ENCODE measurements around the gene TMEM88.

TMEM88 gene

GRCh38 chr17:7833795-7834541 is 20.9 kb upstream of the TMEM88 start, which contains the start of gene KDM6B:
Gene KDM6B (plus strand): TSS chr17:7834217. CDS start chr17:7845555, 11,338 bp downstream.
- DNase-seq, result peak; percentile 86

GRCh38 chr17:7834542-7834956 is 20.3 kb upstream of the TMEM88 start:
- no peak for DNase-seq

DNA sequence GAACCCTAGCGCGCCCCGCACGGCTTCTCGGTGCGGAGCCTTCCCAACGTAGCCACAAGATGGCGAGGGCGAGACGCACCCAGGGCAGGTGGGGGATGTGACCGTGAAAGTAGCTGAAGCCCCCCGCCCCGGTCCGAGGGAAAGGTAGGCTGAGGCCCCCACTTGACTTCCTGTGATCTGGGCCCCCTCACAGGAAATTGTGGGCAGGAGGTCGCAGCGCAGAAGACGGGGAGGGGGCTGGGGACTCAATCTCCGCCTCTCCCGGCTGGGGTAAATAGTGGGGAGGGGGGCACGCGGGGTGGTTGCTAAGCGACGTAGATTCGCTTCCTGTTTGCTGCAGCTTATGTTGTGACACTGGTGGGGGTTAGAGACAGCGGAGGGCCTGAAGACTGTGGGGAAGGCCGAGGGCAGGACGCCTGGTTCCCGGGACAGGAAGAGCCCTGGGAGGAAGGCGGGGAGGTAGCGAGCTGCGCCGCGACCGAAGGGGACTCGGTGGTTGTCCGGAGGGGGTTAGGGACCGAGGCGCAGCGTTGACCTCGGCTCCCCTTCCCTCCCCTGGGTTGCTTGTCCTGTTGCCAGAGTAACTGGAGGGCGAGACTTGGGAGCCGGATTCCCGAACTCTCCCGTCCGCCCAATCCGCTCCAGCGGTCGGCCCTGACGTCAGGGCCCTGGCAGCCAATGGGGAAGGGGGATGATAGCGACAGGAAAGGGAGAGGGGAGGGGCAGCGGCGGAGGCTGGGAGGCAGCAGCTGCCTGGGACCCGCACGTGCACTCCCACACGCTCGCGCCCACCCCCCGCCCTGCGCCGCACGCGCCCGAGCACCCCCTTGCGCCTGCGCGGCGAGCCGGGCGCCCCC is 19.7 kb upstream of the TMEM88 start:
- DNase-seq, result peak; percentile 96

DNA sequence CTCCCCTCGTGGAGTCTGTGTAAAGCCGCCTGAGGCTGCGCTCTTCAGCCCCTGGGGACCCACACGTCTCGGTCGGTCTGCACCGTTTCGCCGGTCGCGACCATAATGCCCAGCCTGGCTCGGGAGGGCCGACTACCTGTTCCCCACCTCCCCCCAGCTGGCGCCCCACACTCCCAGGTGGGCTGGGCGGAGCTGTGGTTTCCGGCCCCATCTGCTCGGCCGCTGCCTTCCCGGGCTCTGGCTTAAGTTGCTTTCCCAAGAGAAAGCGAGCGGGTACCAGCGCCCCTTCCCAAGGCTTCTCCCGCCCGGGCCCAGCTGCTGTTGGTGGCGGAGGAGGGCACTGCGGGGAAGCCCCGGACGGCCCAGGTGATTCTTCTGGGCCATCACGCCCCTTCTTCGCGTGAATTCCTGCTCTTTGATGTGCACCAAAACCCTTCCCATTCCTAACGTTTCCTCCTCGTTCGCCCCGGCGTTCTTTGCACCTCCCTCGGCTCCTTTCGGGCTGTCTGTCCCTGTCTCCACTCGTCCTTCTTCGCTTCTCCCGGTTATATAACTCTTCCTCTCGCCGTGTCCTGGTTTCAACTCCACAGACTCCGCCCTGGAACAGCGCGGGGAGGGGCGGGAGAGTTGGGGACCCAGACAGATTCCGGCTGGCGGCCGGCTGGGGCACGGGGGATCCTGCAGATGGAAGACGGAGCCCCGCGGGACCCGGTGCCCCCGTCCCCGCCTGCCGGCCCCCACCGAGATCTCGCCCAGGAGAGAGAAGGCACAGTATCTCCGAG is 18.9 kb upstream of the TMEM88 start:
- no peak for DNase-seq

DNA sequence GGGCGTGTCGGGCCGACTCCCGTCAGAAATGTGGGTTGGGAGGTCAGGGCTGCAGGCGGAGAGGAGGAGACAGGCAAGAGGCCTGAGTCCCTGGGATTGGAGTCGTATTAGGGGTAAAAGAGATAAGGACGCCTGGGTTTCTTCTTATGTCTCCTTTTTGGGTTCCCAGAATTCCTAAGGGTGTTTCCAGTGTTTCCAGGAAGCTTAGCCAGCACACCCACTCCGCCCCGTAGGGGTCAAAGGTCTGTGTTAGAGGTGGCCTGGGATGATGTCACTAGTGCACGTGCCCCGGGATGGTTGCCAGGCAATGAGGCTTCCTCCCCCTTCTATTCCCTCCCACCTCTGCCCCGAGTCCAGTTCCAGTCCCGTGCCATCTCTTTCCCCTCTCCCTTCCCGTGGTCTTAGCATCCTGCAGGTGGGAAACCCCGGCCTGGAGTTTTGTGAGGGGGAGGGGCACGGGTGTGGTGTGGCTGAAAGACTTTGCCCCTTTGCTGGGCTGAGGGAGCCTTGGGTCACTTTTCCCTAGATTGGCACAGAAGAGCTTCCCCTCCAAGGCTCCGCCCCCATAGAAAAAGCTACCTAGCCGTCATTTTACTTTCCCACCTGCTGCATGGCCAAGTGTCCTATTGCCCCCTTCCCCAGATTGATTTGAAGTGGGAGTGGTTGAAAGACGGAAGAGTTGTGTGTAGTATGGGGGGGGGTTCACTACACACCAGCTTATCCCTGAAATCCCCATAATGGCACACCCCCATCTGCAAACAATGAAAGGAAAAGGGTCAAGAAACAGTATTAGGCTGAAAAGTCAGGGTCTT is 18.1 kb upstream of the TMEM88 start:
- DNase-seq, result peak; percentile 65

GRCh38 chr17:7837408-7838088 is 17.3 kb upstream of the TMEM88 start:
- DNase-seq, result no peak

- DNase-seq, result peak; percentile 20
Measured at GRCh38 chr17:7838090-7839075, 16.5 kb upstream of the TMEM88 start.

GRCh38 chr17:7839190-7839875 is 15.5 kb upstream of the TMEM88 start:
- DNase-seq, result no peak

GRCh38 chr17:7839876-7840261 is 15.0 kb upstream of the TMEM88 start:
- no peak for DNase-seq

GRCh38 chr17:7840441-7840840 is 14.4 kb upstream of the TMEM88 start:
- no peak for DNase-seq

GRCh38 chr17:7840875-7841274 is 14.0 kb upstream of the TMEM88 start:
- no peak for DNase-seq

GRCh38 chr17:7841396-7841914 is 13.4 kb upstream of the TMEM88 start:
- DNase-seq, result peak; percentile 85

GRCh38 chr17:7841915-7842379 is 12.9 kb upstream of the TMEM88 start:
- DNase-seq, result peak; percentile 56

GRCh38 chr17:7842380-7843256 is 12.2 kb upstream of the TMEM88 start:
- DNase-seq, result peak; percentile 85

DNA sequence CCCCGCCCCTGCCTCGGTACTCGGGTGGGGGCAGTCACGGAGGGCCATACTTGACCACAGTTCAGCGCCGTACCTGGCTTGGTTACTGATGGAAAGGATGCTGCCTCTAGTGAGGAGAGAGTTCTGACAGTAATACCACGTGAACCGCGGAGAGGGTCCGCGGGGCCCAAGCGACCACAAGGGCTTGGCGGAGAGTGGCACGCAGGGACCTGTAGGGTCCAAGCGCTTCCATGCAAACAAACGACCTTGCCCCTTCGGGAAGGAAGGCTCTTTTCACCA is 11.7 kb upstream of the TMEM88 start:
- no peak for DNase-seq

GRCh38 chr17:7843536-7844291 is 11.2 kb upstream of the TMEM88 start:
- peak; percentile 60 for DNase-seq

DNA sequence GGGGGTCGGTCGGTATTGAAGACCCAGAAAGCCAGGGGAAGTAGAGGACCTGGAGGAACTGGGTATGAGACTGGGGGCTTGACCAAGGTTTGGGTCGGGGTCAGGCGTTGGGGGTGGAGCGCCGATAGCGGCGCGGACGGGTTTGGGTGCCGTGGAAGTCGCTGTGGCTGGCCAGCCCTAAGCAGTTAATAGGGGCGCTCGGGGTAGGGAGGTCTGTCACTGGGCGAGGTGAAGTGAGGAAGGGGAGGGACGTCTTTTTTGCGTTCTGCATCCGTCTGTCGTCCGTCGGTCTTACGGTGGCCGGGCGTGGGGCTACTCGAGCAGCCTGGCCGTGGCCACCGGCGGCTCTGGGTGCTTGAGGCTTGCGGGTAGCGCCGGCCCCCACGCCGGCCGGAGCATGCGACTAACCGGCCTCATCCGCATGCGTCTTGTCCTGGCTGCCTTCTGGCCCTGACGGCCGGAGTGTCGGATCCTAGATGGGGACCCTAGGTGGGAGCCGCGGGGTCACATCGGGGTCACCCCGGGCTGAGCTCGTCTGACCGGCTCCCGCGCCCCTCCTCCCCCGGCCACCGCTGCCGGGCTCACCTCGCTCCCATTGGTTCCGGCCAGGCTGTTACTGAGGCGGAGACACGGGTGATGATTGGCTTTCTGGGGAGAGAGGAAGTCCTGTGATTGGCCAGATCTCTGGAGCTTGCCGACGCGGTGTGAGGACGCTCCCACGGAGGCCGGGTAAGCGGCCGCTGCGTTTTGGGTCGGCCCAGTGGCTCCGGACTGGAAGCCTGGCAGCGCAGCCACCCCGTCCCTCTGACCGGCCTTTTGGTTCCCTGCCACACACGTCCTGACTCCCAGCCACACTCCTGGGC is 10.3 kb upstream of the TMEM88 start:
- DNase-seq, result peak; percentile 88

Data from amniotic stem cell (primary cell).